HUES64 (cell line): ENCODE measurements around the gene SLC25A38.
A peak's percentile ranks its signal among the peaks of the same experiment; 100 is the strongest.

ENCODE experiments used
- H3K27ac ChIP-seq: 2 replicates; pipeline ENCODE4 v1.7.0; 2013; ENCODE audit warnings: low read depth, low read length, inconsistent platforms
- H3K27me3 ChIP-seq: 2 replicates; pipeline ENCODE4 v1.6.1; 2013; ENCODE audit warnings: mild to moderate bottlenecking, low read length; ENCODE audit not compliant: insufficient read depth
- H3K36me3 ChIP-seq: 2 replicates; pipeline ENCODE4 v1.6.1; 2013; ENCODE audit warnings: mild to moderate bottlenecking, low read length; ENCODE audit not compliant: insufficient read depth
- H3K4me1 ChIP-seq: 2 replicates; pipeline ENCODE4 v1.6.1; 2013; ENCODE audit warnings: mild to moderate bottlenecking, low read length, moderate library complexity; ENCODE audit not compliant: insufficient read depth
- H3K4me3 ChIP-seq: 2 replicates; pipeline ENCODE4 v1.5.1; 2013; ENCODE audit warnings: mild to moderate bottlenecking, low read length, moderate library complexity
- H3K9ac ChIP-seq: 2 replicates; pipeline ENCODE4 v1.6.1; 2013; ENCODE audit warnings: mild to moderate bottlenecking, low read depth, low read length
- H3K9me3 ChIP-seq: 2 replicates; pipeline ENCODE4 v1.6.1; 2013; ENCODE audit warnings: low read depth, low read length; ENCODE audit not compliant: insufficient read depth
- WGBS: fragments of 150-250, 120-280 bp; methylation state at CpG from one replicate; pipeline ENCODE4 v1.1.7; 2013; ENCODE audit warnings: missing lambda C conversion rate; 5-methylcytosine and 5-hydroxymethylcytosine counted together

SLC25A38 gene

GRCh38 chr3:39378957-39379777 lies 4.0 kb upstream of the SLC25A38 start:
- no peak overlapping the region for H3K4me3 ChIP-seq
- WGBS, result 95% methylated on average over 10 of the region's 10 CpGs
- no peak overlapping the region for H3K27ac ChIP-seq
- no peaks in the 10 kb centered on the region for H3K9me3 ChIP-seq
- peaks cover 19% of the 10 kb centered on the region for H3K4me1 ChIP-seq
- H3K27me3 ChIP-seq, result no peaks in the 10 kb centered on the region
- no peak overlapping the region for H3K9ac ChIP-seq
- no peaks in the 10 kb centered on the region for H3K36me3 ChIP-seq

- H3K27ac ChIP-seq, result no peak overlapping the region
- H3K27me3 ChIP-seq, result no peaks in the 10 kb centered on the region
- no peaks in the 10 kb centered on the region for H3K36me3 ChIP-seq
- no peak overlapping the region for H3K9ac ChIP-seq
- 93% methylated on average over 5 of the region's 5 CpGs for WGBS
- no peaks in the 10 kb centered on the region for H3K9me3 ChIP-seq
- peaks cover 20% of the 10 kb centered on the region for H3K4me1 ChIP-seq
- H3K4me3 ChIP-seq, result no peak overlapping the region
Measured at GRCh38 chr3:39379778-39380155, 3.4 kb upstream of the SLC25A38 start.

DNA sequence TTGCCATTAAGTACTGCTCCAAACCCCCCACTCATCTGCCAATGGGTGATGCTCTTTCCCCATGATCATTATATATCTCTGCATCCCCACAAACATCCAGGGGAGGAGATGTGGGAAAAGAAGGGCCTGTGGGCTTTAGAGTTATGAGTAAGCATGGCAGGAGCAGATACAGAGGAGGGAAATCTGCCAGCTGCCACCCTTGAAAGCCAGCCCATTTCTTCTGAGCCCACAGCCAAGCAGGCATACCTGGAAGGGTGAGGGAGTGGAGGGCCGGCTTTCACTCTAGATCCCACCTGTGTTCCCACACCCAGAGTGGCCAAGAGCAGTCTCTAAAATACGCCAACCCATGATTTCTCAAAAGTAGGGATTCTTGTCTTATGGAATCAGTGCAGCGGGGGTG lies 1.7 kb upstream of the SLC25A38 start:
- Histone ChIP-seq H3K36me3 (no peaks in the 10 kb centered on the region), H3K27me3 (no peaks in the 10 kb centered on the region), H3K9ac (no peak overlapping the region), H3K4me3 (no peak overlapping the region), H3K27ac (no peak overlapping the region), H3K9me3 (no peaks in the 10 kb centered on the region), H3K4me1 (peaks cover 25% of the 10 kb centered on the region)
- WGBS, result 93% methylated on average over 3 of the region's 3 CpGs

GRCh38 chr3:39383881-39384664 lies 903 bp downstream of the SLC25A38 start:
- peak overlapping the region; percentile 84 for H3K4me3 ChIP-seq
- H3K4me1 ChIP-seq, result peaks cover 15% of the 10 kb centered on the region
- H3K9ac ChIP-seq, result peak overlapping the region; percentile 83
- peak overlapping the region; percentile 86 for H3K27ac ChIP-seq
- no peaks in the 10 kb centered on the region for H3K27me3 ChIP-seq
- under 1% methylated on average over 66 of the region's 66 CpGs for WGBS
- no peaks in the 10 kb centered on the region for H3K9me3 ChIP-seq
- H3K36me3 ChIP-seq, result 0 out of 2 replicates have a peak, but pooled peaks cover under 1% of the 10 kb centered on the region

- Histone ChIP-seq H3K27ac (no peak overlapping the region), H3K36me3 (peaks cover 7% of the 10 kb centered on the region), H3K4me1 (peaks cover 15% of the 10 kb centered on the region), H3K27me3 (no peaks in the 10 kb centered on the region), H3K9me3 (no peaks in the 10 kb centered on the region), H3K4me3 (peak overlapping the region; percentile 84), H3K9ac (peak overlapping the region; percentile 43; the same call in 1 of the 2 replicates)
- WGBS, result 77% methylated on average over 14 of the region's 14 CpGs
Measured at GRCh38 chr3:39384665-39385000, 1.5 kb downstream of the SLC25A38 start.

DNA sequence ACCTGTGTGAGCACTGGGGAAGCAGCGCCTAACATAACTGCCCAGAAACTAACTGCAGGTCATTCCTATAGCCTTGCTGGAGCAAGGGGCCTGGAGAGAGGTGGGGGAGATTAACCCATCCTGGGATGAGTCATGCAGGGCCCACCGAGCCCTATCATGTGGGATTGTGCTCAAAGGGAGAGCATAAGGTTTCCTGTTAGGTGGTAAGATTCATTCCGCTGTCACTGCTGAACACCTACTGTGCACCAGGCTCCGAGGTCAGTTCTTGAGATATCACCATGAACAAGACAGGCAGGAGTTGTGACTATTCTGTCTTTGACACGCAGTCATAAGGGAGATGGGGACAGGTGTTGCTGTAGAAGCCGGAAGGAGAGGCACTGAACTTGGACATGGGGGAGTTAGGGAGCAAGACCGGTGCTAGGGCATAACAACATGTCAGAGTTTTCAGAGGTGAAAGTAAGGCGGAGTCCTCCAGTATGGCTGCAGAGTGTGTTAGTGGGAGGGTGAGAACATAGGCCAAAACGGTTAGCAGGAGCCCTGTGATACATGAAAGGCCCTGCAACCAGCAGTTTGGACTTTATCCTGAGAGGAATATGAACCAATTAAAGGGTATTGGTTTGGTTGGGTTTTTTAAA lies 2.4 kb downstream of the SLC25A38 start:
- Histone ChIP-seq H3K36me3 (peaks cover 16% of the 10 kb centered on the region), H3K27ac (no peak overlapping the region), H3K9ac (no peak overlapping the region), H3K4me3 (peak overlapping the region; percentile 84; the same call in 1 of the 2 replicates), H3K4me1 (peaks cover 15% of the 10 kb centered on the region), H3K9me3 (no peaks in the 10 kb centered on the region), H3K27me3 (no peaks in the 10 kb centered on the region)
- WGBS, result 65% methylated on average over 9 of the region's 9 CpGs

GRCh38 chr3:39386318-39386717 lies 3.1 kb downstream of the SLC25A38 start:
- no peak overlapping the region for H3K27ac ChIP-seq
- H3K36me3 ChIP-seq, result peaks cover 23% of the 10 kb centered on the region
- WGBS, result 78% methylated on average over 5 of the region's 5 CpGs
- peaks cover 15% of the 10 kb centered on the region for H3K4me1 ChIP-seq
- H3K9me3 ChIP-seq, result no peaks in the 10 kb centered on the region
- no peaks in the 10 kb centered on the region for H3K27me3 ChIP-seq
- no peak overlapping the region for H3K4me3 ChIP-seq
- no peak overlapping the region for H3K9ac ChIP-seq

- 95% methylated on average over 1 of the region's 1 CpG for WGBS
- Histone ChIP-seq H3K36me3 (peaks cover 34% of the 10 kb centered on the region), H3K9me3 (no peaks in the 10 kb centered on the region), H3K27ac (no peak overlapping the region), H3K9ac (no peak overlapping the region), H3K4me3 (no peak overlapping the region), H3K27me3 (no peaks in the 10 kb centered on the region), H3K4me1 (peaks cover 15% of the 10 kb centered on the region)
Measured at GRCh38 chr3:39387411-39387975, 4.3 kb downstream of the SLC25A38 start.

DNA sequence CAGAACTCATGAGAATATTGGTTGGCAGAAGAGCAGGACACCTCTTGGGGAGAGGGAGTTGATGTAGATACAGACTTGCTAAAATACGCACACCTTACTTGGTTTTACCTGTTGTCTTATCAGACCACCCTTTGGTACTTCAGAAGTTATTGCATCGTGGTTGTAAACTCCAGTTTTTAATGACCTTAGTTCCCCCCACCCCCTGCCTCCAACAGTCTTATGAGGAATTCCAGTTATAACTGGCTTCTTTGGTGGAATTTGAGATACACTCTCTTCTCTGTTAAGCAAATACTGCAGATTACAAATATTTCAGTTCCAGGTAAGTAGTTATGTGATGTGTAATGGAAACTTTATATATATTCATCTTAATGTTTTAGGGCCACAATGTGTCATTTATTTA lies 5.0 kb downstream of the SLC25A38 start:
- H3K4me3 ChIP-seq, result no peak overlapping the region
- H3K4me1 ChIP-seq, result peaks cover 10% of the 10 kb centered on the region
- H3K9me3 ChIP-seq, result no peaks in the 10 kb centered on the region
- no peak overlapping the region for H3K27ac ChIP-seq
- WGBS, result 92% methylated on average over 2 of the region's 2 CpGs
- H3K9ac ChIP-seq, result no peak overlapping the region
- H3K36me3 ChIP-seq, result peaks cover 41% of the 10 kb centered on the region
- H3K27me3 ChIP-seq, result no peaks in the 10 kb centered on the region

DNA sequence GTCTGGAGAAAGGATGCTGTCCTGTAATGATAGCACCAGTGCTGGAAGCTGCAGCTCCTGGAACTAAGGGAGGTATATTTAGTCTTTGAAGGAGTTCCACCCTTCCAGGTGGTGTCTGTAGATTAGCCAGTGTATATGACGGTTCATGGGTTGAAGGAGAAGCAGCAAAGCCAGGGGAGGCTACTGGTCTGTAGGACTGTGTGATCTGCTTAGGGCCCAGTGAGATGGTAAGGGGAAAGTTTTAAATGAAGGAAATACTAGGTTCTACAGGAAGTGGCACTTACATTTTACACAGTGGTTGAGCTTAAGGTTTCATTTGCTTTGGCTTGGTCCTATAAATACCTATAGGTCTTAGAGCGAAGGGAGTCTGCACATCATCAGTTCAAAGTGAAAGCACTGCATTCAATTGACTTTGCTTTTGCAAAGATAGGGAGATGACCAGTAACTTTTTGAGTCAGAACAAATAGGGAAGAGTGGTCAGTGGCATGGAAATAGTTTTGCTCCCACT lies 5.6 kb downstream of the SLC25A38 start:
- no peaks in the 10 kb centered on the region for H3K9me3 ChIP-seq
- 96% methylated on average over 2 of the region's 2 CpGs for WGBS
- H3K9ac ChIP-seq, result no peak overlapping the region
- H3K27ac ChIP-seq, result no peak overlapping the region
- no peak overlapping the region for H3K4me3 ChIP-seq
- H3K27me3 ChIP-seq, result no peaks in the 10 kb centered on the region
- H3K4me1 ChIP-seq, result peaks cover 10% of the 10 kb centered on the region
- peaks cover 47% of the 10 kb centered on the region for H3K36me3 ChIP-seq

- no peaks in the 10 kb centered on the region for H3K27me3 ChIP-seq
- peaks cover 61% of the 10 kb centered on the region for H3K36me3 ChIP-seq
- WGBS, result 96% methylated on average over 4 of the region's 4 CpGs
- H3K9me3 ChIP-seq, result no peaks in the 10 kb centered on the region
- H3K4me3 ChIP-seq, result no peak overlapping the region
- H3K4me1 ChIP-seq, result peaks cover 5% of the 10 kb centered on the region
- H3K9ac ChIP-seq, result no peak overlapping the region
- H3K27ac ChIP-seq, result no peak overlapping the region
Measured at GRCh38 chr3:39390181-39390580, 7.0 kb downstream of the SLC25A38 start.
